ENCODE results near the gene SEMA3A.

SEMA3A gene

DNA sequence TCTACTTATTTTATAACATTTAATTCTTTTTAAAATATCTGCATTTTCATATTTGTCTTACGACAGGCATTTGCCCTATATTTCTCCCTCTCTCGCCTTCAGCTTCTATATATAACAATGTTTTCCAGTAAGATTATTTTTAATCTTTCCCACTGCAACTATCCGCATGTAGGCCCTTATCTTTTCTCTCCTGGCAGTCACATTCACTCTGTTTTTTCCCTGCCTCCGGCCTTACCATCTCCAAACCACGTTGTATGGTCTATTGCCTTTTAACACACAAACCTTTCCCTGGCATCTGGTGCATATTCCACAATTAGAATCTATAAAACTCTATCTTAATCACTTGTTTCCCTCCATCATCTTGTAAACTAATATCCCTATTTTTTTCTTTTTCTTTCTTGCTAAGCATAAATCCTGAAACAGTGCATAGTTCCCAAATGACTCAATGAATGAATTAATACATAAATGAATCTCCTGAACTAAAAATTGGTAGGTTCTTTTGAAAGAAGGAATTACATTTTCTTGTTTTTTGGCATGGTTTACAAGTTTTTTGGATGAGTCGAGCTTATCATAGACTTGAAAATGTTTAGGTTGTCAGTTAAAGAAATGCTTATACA lies 173.2 kb downstream of the SEMA3A start:
- no peak for DNase-seq (ENCODE audit: low read depth, low spot score)

DNA sequence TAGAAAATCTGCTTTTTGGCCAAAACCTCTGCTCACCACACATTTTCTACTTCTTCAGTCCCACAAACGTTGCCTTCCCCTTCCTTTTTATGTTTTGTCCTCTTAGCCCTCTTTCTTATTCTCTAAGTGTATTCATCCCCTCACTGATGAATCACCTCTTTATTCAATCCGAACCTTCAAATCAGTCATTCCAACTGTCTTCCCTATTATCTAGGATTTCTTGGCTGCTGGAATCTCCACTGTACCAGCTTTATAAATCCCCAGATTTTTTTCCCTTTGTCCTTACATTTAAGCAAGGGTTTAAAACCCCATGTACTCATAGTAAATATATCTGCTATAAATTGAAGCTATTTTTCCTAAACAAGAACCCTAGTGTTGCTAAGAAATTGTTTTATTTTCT lies 176.9 kb downstream of the SEMA3A start:
- no peak for DNase-seq (ENCODE audit: low read depth, low spot score)

DNA sequence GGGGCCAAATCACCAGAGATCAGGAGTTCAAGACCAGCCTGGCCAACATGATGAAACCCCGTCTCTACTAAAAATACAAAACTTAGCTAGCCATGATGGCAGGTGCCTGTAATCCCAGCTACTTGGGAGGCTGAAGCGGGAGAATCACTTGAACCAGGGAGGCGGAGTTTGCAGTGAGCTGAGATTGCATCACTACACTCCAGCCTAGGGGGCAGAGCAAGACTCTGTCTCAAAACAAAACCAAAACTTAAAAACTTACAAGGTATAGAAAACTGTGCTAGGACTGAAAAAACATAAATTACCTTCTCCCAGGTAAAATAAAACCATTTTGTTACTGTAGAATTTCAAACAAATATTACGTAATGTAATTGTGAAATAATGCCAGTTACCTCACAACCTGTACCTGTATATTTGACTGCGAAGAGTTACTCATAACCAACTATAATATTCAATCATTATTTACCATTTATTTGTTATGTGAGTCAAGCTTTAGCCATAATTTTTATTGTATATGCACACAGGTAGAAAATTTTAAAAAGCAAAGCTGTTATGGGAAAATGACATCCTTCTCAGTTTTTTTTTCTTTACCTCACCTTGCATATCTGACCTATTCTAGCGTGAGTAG lies 180.9 kb downstream of the SEMA3A start:
- no peak for DNase-seq (ENCODE audit: low read depth, low spot score)

DNA sequence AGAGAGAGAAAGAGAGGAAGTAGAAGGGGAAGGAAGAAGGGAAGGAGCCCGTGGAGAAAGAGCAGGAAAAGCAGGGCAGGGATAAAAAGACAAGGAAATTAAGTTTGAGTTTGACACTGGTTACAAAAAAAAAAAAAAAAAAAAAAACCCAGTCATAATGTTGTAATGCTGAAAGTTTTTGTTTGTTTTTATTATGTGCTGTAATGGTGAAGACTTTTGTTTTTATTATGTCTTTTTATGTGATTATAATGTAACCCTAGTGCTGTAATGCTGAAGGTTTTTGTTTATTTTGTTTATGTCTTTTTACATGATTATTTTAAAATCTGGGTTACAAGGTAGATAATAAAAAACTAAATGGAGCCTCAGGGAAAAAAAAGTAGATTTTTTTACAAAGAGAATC lies 184.8 kb downstream of the SEMA3A start:
- DNase-seq (ENCODE audit: low read depth, low spot score) = no peak

DNA sequence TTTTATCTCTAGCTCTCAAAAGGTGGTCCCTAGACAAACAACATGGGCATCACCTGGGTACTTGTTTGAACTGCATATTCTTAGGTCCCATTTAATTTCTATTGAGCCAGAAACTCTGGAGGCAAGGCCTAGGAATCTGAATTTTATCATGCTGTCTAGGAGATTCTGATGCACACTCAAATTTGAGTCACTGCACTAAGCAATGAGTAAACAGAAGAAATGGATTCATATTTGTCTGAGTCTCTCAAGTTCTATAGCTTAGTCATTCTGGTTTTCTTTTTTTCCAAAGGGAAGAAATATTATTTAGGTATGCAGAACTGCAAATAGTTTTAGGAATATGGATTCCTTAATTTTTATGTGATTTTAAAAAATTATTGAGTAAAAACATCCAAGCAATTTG lies 185.5 kb downstream of the SEMA3A start:
- DNase-seq (ENCODE audit: low read depth, low spot score) = no peak

DNA sequence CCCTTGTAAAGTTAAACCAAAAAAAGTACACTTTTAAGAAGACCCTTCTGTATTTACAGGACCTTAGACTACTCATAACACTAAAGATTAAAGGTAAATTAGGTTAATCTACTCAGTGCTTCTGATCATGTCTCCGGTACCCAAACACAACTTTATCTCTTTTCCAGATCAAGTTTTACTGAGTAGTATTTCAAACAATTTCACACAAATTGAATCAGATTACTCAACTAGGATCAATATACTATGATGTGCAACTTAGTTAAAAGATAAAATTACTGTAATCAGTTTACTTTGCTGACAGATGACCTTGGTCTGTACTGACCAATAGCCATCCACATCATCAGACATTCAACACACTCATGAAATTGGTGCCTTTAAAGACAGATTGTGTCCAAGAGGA lies 191.4 kb downstream of the SEMA3A start:
- DNase-seq (ENCODE audit: low read depth, low spot score) = no peak

DNA sequence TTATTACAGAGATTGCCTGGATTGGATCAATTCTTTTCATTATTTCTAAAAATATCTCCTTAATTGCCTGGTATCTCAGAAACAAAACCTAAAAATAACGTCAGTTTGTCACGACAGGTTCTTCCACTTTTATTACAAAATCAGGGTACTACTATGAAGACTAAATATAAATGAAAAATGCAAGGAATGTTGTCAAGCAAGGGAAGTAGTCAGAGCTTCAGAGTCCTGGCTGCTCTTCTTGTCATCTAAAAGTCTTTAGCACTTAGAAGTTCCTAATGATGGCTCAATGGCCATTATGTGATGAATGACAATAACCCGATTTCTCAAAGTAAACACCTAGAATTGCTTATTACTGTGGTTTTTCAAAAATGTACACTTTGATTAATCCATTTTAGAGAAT lies 192.2 kb downstream of the SEMA3A start:
- no peak for DNase-seq (ENCODE audit: low read depth, low spot score)

DNA sequence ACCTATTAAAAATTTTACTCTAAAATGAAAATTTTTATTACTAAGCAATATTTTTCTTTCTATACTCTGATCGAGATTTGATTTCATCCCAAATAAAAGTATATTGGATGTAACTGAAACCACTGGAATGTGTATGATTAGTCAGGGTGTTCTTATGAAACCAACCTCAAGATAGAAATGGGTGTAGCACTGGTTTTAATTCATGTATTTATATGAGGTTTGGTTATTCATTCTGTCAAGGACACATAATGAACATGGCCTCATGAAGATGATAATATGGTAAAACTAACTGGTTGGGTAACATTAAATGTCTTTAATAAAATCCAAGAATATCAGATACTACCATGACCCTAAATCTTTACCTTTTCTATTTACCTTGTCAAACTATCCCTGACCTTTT lies 197.7 kb downstream of the SEMA3A start:
- no peak for DNase-seq (ENCODE audit: low read depth, low spot score)

DNA sequence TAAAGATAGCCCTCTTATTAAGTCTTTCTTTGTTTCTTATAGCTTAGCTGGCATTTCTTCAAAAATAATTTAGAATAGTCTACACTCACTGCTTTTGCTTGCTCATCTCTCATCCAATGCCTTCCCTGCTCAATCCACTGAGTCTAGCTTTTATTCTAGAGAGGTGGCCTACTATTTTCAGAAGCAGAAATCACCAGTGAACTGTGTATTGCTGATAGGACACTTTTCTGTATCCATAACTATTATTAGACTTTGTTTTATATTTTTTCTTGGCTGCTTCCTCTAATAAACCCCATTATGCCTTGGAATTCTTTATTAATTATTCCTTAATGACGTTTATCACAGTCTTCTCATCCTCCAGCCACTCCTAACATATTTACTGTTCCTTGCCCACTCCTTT lies 206.8 kb downstream of the SEMA3A start:
- no peak for DNase-seq (ENCODE audit: low read depth, low spot score)

DNA sequence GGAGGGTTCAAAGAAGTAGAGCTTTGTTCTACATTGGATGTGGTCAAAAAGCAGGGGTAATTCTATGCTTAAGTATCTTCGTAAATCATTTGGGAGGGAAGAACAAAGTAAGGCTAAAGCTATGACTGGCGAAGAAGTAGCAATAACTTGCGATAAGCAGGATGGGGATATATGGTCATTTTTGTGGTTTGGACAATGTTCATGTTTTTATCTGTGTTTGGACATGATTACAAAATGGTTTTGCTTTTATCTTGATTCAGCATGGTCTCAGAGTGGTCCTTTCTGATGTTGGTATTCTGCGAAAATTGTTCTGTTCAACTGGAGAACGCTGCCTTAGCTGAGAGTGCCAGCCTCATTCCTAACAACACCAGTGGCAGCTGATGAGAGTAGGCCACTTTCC lies 208.8 kb downstream of the SEMA3A start:
- no peak for DNase-seq (ENCODE audit: low read depth, low spot score)

DNA sequence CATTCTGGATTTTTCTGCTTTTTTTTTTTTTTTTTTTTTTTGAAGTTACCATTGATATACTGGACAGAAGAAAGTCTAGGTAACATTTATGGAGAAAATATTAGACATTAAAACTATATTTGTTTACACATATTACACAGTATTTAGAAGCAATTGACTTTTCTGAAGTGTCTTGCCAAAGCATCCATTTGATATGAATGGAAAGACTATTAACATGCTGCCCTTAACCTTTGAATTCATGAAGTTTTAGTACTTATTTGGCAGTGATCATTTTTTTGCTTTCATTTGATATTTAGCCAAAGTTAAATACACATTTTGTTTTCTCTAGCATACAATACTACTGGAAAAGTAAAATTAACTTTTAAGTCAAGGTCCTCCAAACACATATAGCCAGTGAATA lies 210.0 kb downstream of the SEMA3A start:
- DNase-seq (ENCODE audit: low read depth, low spot score) = no peak

DNA sequence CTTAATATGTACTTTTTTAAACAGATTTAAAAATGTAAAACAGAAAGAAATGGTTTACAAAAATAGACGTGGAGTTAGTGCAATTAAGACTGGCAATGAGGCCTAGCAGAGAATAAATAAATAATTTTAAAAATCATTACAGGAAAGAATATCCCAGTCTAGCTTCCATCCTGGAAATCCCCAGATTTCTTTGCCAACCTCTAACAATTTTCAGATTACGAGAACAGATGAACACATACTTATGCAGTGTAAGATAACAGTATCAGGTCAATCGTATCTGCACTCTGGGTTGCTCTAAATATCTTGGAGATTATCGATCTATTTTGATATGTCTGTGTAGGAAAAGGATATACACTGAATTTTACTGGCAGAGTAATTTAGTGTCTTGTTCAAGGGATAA lies 210.5 kb downstream of the SEMA3A start:
- no peak for DNase-seq (ENCODE audit: low read depth, low spot score)

DNA sequence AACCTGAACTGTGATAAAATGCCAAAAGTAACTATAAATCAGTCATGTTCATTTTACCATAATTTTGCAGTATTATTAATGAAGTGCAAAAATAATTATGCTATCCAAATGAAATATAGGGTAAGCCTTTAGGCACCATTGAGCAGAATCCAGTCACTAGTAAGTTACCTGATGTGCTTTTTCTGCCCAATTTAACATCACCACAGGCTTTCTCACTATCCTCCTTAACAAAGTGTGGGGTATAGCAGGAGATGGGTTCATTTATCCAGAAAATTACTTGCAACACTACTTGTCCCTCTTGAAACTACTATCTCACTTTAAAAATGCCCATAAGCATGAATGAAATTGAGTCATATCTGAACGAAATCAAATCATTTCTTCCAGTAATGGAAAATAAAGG lies 211.0 kb downstream of the SEMA3A start:
- no peak for DNase-seq (ENCODE audit: low read depth, low spot score)

DNA sequence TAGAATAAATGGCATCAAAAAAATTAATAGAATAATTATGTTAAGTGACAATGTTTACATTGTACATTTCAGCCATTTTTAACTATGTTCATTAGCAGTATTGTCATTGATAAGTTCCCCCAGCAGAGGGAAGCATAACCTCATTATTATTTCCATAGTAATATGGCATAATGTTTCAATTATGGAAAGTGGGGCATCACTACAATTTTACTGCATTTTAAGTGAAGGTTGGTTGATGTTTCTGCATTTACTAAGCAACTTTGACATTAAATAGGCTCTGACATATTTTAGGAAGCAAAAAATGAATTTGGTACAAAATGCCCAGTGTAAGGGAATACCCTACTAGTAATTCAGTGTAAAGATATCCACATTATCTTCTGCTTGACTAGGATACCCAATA lies 218.3 kb downstream of the SEMA3A start:
- DNase-seq (ENCODE audit: low read depth, low spot score) = no peak

DNA sequence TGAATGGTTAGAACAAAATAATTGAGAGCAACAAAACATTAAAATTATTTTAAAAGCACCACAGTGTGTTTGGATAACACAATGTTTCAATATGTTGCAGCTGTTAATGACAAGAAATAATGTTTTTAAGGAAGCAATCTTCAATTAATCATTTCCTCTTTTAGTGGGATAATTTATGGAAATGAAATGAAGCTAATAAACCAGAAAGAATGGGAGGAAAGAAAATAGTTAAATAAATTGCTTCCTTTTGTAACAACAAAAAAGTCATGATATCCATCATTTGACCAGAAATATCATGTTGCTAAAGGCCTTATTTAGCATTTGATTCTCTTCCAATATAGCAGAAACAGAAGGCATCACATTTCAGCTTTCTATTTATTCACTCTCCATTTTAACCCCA lies 224.5 kb downstream of the SEMA3A start:
- DNase-seq (ENCODE audit: low read depth, low spot score) = no peak

DNA sequence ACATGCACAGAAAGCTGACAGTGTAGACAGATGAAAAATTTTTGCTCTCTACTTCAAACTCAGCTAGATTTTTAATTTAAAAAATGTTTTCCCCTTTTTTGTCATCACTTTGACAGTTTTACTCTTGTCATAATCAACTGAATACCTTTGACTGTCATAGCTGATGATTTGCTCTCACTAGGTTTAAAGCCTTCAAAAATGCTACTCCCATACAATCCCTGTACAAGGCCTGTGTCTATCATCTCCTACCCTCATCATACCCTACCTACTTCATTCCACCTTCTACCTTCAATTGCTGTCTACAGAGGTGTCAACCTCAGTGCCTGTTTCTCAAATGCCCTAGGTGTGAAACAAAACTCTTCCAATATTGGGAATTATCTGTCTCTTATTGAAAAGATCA lies 230.3 kb downstream of the SEMA3A start:
- DNase-seq (ENCODE audit: low read depth, low spot score) = no peak

DNA sequence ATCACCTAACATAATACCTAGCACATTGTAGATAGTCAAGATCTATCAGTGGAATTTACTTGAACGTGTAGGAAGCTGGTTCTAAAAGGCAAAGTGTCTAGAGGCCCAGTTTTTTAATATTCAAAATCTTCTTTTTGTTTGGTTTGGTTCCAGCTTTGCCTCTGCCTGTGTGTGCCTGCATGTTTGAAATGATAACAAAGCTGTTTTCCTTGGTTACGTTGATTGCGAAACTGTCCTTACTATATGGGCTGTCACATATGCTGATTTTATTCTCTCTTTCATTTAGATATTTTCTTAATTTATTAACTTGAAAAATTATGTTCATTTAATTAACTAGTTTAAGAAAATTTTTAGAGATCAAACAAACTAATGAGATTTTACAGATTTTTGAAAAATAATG lies 237.3 kb downstream of the SEMA3A start:
- DNase-seq (ENCODE audit: low read depth, low spot score) = no peak

DNA sequence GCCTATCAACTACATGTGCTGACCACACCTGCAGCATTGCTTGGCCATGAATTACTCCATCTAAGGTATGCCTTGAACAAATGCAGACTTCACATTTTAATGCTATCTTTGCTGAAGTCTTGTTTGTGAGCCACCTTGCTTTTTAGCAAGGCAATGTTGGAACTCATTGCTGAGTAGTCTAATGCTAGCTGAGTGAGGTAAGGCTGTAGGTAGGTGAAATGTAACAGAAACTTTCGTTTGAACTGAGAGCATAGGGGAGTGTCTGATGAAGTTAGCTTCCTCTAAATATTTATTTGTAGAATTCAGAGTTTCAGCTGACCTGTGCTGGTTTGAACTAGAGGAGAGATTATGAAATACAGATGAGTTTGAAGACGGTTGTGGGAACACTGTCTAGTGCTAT lies 238.5 kb downstream of the SEMA3A start:
- DNase-seq (ENCODE audit: low read depth, low spot score) = no peak

DNA sequence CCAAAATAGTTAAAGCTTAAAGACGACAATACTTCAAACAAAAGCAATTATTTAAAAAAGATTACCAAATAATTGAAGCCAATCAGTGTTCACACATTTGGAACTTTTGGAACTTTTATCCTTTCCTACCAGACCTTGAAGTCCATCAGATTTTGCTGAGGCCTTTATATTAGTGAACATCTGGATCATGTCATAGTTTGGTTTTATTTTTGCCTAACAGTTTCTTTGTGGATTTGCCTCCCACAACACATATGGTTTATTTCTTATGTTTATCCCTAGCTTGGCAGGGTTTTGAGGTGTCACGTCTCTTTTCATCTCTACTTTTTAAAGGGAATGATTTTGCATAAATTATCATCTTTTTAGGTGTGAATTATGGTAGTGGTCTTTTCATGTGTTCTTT lies 242.4 kb downstream of the SEMA3A start:
- no peak for DNase-seq (ENCODE audit: low read depth, low spot score)

DNA sequence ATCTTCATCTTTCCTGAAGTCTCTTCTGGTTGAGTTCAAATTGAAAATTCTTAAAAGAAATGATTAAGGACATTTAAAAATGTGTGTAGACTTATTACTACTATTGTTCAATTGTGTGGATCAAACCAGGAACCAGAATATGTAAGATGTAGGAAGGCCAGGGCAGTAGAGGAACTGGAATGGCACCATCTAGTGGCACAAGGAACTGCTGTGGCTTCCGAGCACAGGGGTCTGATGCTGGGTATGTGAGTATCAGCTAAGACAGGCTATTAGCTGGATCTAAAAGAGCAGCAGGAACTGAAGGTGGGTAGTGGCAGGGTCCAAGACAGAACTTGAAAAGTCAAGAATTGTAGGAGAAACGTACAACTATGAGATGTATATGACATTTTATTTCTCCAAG lies 247.3 kb downstream of the SEMA3A start:
- DNase-seq (ENCODE audit: low read depth, low spot score) = no peak

DNA sequence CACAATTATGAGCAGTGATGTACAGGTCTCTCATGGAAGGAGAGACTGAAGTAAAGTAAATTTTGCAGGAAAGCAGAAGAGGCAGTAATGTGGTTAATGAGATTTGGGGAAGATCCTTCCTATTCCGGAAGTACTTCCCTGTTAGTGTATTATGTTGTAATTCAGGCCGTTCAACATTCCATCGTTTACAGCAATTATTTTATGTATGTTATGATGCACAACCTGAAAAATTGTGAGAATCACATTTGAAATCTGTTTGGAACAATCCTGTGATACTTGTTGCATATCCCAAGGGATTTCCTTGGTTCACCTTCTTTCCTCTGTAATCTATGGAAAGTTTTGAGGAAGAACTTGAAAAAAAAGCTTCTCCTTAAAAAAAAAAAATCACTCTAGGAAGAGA lies 247.8 kb downstream of the SEMA3A start:
- no peak for DNase-seq (ENCODE audit: low read depth, low spot score)

DNA sequence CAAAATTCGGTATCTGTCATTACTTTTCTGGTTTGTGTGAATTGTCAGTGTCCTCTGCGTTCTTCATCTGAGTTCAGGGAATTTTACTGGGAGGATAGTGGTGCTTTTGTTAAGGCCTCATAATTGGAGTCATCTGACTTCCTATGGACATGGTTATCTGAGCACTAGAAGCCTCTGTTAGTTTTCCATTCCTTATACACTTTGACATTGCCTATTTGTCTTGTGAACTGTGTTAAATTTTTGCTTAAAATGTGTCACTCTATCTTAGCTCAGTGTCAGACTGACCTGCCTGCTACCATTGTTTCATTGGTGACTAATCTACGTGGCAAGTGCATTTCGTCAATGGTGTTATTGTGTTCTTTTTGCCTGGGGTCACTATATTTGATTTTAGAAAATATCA lies 253.3 kb downstream of the SEMA3A start:
- no peak for DNase-seq (ENCODE audit: low read depth, low spot score)

DNA sequence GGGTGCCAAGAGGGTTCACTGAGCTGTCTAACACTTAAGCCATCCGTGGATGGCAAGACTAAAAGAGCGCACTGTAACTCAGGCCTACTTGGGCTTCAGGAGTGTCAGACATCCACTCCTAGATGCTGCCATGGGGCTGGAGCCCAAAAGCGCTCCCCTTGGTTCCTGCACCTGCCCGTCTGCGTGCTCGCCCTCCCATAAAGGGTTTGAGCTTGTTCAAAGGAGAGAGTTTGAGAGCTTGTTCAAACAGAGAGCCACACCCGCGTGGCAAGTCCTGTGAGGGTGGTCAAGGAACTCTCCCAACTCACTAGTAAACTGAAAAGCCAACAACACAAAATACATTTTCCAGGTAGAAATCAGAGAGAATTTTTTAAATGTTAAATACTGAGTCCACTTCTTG lies 256.7 kb downstream of the SEMA3A start:
- DNase-seq (ENCODE audit: low read depth, low spot score) = no peak

DNA sequence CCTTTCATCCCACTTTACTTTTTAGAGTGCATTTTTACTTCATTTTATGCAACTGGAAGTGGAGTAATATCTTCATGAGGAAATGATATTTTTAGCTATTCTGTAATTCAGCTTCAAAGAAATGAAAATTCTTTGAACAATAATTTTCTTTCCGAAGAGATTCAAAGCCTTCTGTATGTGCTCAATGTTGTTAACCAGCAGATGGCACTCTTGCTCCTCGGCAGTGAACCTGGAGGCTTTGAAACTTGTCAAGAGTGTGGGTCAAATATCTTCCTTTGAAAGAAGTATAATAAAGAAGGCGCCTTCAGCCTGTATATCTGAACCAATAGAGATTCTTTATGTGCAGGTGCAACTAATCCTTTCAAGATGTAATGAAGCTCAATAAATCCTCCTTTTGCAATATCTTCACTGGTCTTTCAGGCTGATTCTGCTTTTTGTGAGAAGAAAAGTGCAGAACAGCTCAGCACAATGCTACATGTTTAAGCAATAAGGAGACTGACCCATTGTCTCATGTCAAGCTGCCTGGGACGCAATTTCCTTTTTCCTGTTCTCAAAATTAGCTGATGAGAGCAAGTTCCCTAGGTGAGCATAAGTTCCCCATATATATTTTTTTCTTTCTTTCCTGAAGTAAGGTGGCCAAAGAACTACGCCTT lies 258.4 kb downstream of the SEMA3A start:
- no peak for DNase-seq (ENCODE audit: low read depth, low spot score)
